Measurements from ENCODE around the gene TECPR1.

- TF ChIP-seq CTCF (IDR thresholded peaks at IDR 0.05) (no peak), POLR2A (IDR thresholded peaks at IDR 0.05) (no peak)
These were observed 60.2 kb downstream of the TECPR1 start for GRCh38 chr7:98191668-98192431.
